ENCODE data around the gene LPIN2. TPM values are rescaled to one million over a fixed set of nuclear protein-coding genes. Genes with fewer than 3 reads are reported as not detected.
A peak's percentile ranks its signal among the peaks of the same experiment; 100 is the strongest.

The LPIN2 gene
- total RNA-seq, 1 donor from 2014 or later: 16.5 TPM

GRCh38 chr18:2979871-2980790 lies 32.8 kb downstream of the LPIN2 start:
- Histone ChIP-seq H4K20me1 (ENCODE audit: insufficient read depth, low read length) (peaks cover 5% of the 10 kb centered on the region), H3K36me3 (ENCODE audit: insufficient read depth, low read length) (no peaks in the 10 kb centered on the region), H3K79me2 (ENCODE audit: insufficient read depth, low read length) (peaks cover 66% of the 10 kb centered on the region), H3K9ac (ENCODE audit: low read length) (no peak overlapping the region), H3K27me3 (ENCODE audit: insufficient read depth, low read length) (no peaks in the 10 kb centered on the region), H3K4me3 (ENCODE audit: insufficient read depth, low read depth, low read length) (no peak overlapping the region), H3K4me1 (ENCODE audit: insufficient read depth, low read length) (peaks cover 34% of the 10 kb centered on the region), H3K9me3 (ENCODE audit: insufficient read depth, low read depth, low read length) (no peaks in the 10 kb centered on the region), H2AFZ (ENCODE audit: low read depth, low read length) (no peak overlapping the region), H3K4me2 (ENCODE audit: low read length) (no peak overlapping the region), H3K27ac (ENCODE audit: low read depth, low read length) (peak overlapping the region; percentile 72)
- FAIRE-seq (no peak), DNase-seq (ENCODE audit: low read depth) (no peak)
- H3K36me3 Mint-ChIP-seq (ENCODE audit: low read depth, unreplicated experiment): no peaks in the 10 kb centered on the region
- H3K4me3 Mint-ChIP-seq (ENCODE audit: unreplicated experiment): no peak overlapping the region
- no peaks in the 10 kb centered on the region for H3K27me3 Mint-ChIP-seq (ENCODE audit: low read depth, unreplicated experiment)
- peak overlapping the region; percentile 89 for H3K27ac Mint-ChIP-seq (ENCODE audit: unreplicated experiment)
- H3K9me3 Mint-ChIP-seq (ENCODE audit: unreplicated experiment): no peaks in the 10 kb centered on the region
- TF ChIP-seq CTCF (IDR thresholded peaks at IDR 0.05; ENCODE audit: insufficient read depth, low read depth, low read length) (no peak), EZH2 (IDR thresholded peaks at IDR 0.05; ENCODE audit: insufficient read depth, low read length) (no peak)
- peaks cover 58% of the 10 kb centered on the region for H3K4me1 Mint-ChIP-seq (ENCODE audit: low read depth, unreplicated experiment)

GRCh38 chr18:2979129-2979528 lies 33.8 kb downstream of the LPIN2 start:
- no peaks in the 10 kb centered on the region for H3K36me3 ChIP-seq (ENCODE audit: insufficient read depth, low read length)
- peaks cover 5% of the 10 kb centered on the region for H4K20me1 ChIP-seq (ENCODE audit: insufficient read depth, low read length)
- H3K27me3 ChIP-seq (ENCODE audit: insufficient read depth, low read length): no peaks in the 10 kb centered on the region
- H3K9me3 ChIP-seq (ENCODE audit: insufficient read depth, low read depth, low read length): no peaks in the 10 kb centered on the region
- no peak for TF ChIP-seq CTCF (IDR thresholded peaks at IDR 0.05; ENCODE audit: insufficient read depth, low read depth, low read length)
- no peak for TF ChIP-seq EZH2 (IDR thresholded peaks at IDR 0.05; ENCODE audit: insufficient read depth, low read length)
- H3K4me1 ChIP-seq (ENCODE audit: insufficient read depth, low read length): peaks cover 34% of the 10 kb centered on the region
- Mint-ChIP-seq H3K4me1 (ENCODE audit: low read depth, unreplicated experiment) (peaks cover 54% of the 10 kb centered on the region), H3K27ac (ENCODE audit: unreplicated experiment) (peak overlapping the region; percentile 89), H3K36me3 (ENCODE audit: low read depth, unreplicated experiment) (no peaks in the 10 kb centered on the region), H3K27me3 (ENCODE audit: low read depth, unreplicated experiment) (no peaks in the 10 kb centered on the region), H3K4me3 (ENCODE audit: unreplicated experiment) (no peak overlapping the region), H3K9me3 (ENCODE audit: unreplicated experiment) (no peaks in the 10 kb centered on the region)
- no peak overlapping the region for H3K4me3 ChIP-seq (ENCODE audit: insufficient read depth, low read depth, low read length)
- H3K27ac ChIP-seq (ENCODE audit: low read depth, low read length): peak overlapping the region; percentile 88
- peak overlapping the region; percentile 80 for H3K4me2 ChIP-seq (ENCODE audit: low read length)
- no peak overlapping the region for H2AFZ ChIP-seq (ENCODE audit: low read depth, low read length)
- FAIRE-seq (no peak), DNase-seq (ENCODE audit: low read depth) (peak; percentile 70)
- peak overlapping the region; percentile 69 for H3K9ac ChIP-seq (ENCODE audit: low read length)
- H3K79me2 ChIP-seq (ENCODE audit: insufficient read depth, low read length): peaks cover 56% of the 10 kb centered on the region

- H3K4me3 Mint-ChIP-seq (ENCODE audit: unreplicated experiment): no peak overlapping the region
- peak overlapping the region; percentile 69 for H3K9ac ChIP-seq (ENCODE audit: low read length)
- peak overlapping the region; percentile 89 for H3K27ac Mint-ChIP-seq (ENCODE audit: unreplicated experiment)
- peaks cover 34% of the 10 kb centered on the region for H3K4me1 ChIP-seq (ENCODE audit: insufficient read depth, low read length)
- TF ChIP-seq CTCF (IDR thresholded peaks at IDR 0.05; ENCODE audit: insufficient read depth, low read depth, low read length) (no peak), EZH2 (IDR thresholded peaks at IDR 0.05; ENCODE audit: insufficient read depth, low read length) (no peak)
- no peak overlapping the region for H2AFZ ChIP-seq (ENCODE audit: low read depth, low read length)
- no peaks in the 10 kb centered on the region for H3K27me3 Mint-ChIP-seq (ENCODE audit: low read depth, unreplicated experiment)
- peak overlapping the region; percentile 45 for H3K4me3 ChIP-seq (ENCODE audit: insufficient read depth, low read depth, low read length)
- DNase-seq (ENCODE audit: low read depth) (peak; percentile 79), FAIRE-seq (no peak)
- H3K9me3 Mint-ChIP-seq (ENCODE audit: unreplicated experiment): no peaks in the 10 kb centered on the region
- peaks cover 52% of the 10 kb centered on the region for H3K79me2 ChIP-seq (ENCODE audit: insufficient read depth, low read length)
- H3K36me3 Mint-ChIP-seq (ENCODE audit: low read depth, unreplicated experiment): no peaks in the 10 kb centered on the region
- H3K4me1 Mint-ChIP-seq (ENCODE audit: low read depth, unreplicated experiment): peaks cover 54% of the 10 kb centered on the region
- no peaks in the 10 kb centered on the region for H3K27me3 ChIP-seq (ENCODE audit: insufficient read depth, low read length)
- H4K20me1 ChIP-seq (ENCODE audit: insufficient read depth, low read length): peaks cover 5% of the 10 kb centered on the region
- peak overlapping the region; percentile 88 for H3K27ac ChIP-seq (ENCODE audit: low read depth, low read length)
- H3K9me3 ChIP-seq (ENCODE audit: insufficient read depth, low read depth, low read length): no peaks in the 10 kb centered on the region
- H3K36me3 ChIP-seq (ENCODE audit: insufficient read depth, low read length): no peaks in the 10 kb centered on the region
- H3K4me2 ChIP-seq (ENCODE audit: low read length): peak overlapping the region; percentile 80
Observed at GRCh38 chr18:2978661-2979106, 34.3 kb downstream of the LPIN2 start.
